GM12801 (cell line): ENCODE results near the gene PKNOX2.

Source experiments
- CTCF ChIP-seq: IDR thresholded peaks from one replicate; pipeline ENCODE4 v1.5.1; 2011; ENCODE audit warnings: control low read depth; ENCODE audit not compliant: insufficient read length; ENCODE audit errors: extremely low read depth

The PKNOX2 gene

GRCh38 chr11:125207866-125208425, 43.4 kb downstream of the PKNOX2 start:
- no peak for TF ChIP-seq CTCF

- no peak for TF ChIP-seq CTCF
Observed at GRCh38 chr11:125210066-125210465, 45.5 kb downstream of the PKNOX2 start.

DNA sequence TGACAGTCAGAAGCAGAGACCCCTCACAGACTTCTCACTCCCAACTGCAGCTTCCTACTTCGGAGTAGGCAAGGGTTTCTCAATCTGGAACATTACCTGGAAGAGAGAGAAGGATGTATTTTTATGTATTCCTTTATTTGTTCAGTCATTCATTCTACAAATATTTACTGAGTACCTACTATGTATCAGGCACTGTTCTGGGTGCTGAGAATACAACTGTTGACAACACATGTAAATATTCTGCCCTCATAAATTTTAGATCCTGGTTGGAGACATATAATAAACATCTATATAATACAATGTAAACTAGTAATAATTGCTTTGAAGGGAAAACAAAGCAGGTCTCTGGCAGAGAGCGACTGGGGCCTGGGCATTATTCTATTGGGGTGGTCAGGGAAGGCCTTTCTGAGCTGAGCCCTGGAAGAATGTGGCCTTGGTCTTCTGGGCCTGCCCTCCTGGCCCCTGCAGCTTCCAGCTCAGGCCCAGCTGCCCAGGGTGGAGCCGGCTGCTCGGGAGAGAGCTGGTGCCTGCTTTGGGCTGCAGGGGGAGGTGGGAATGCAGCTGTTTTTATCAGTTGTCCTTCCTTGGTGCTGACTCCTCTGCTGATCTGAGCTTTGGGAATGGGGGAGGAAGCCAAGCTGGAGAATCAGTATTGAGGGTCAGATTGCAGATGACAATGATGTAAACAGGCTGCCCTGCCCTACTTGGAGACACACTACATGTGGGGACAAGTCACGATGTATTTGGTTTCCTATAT, 46.8 kb downstream of the PKNOX2 start:
- no peak for TF ChIP-seq CTCF

DNA sequence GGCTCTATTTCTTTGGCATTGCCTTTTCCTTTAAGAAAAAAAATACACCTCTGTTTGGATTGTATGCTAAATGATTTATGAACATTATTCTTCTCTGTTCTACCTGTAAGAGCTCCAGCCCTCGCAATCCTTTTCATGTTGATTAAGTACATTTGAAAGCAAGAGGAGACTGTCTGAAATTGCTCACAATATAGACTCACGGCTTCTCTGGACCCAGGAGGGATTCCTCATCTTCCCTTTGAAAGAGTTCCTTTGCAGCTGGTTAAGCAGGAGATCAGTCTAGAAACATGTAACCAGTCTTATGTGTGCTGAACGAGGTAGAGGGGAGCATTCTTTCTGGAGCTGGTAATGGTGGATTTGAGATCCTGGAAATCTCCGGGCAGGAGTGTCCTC, 47.4 kb downstream of the PKNOX2 start:
- no peak for TF ChIP-seq CTCF

- no peak for TF ChIP-seq CTCF
Observed at GRCh38 chr11:125214601-125215565, 50.3 kb downstream of the PKNOX2 start.

DNA sequence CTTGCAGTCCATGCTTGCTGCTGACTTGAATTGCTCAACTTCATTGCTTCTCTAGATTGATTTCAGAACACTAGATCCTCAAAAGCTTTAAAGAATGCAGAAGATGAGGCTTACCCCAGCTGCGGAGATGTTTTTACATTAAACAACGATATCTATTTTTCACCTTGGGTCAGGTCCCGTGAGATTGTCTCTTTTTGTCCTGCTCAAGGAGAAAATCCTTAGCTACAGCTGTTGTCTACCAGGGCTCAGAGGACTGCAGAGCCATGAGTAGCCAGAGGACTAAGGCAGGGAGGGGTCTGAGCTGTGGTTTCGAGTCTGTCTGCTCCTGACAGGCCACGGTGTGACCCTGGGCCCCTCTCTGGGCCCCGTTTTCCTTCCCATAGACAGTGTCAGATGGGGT, 51.4 kb downstream of the PKNOX2 start:
- no peak for TF ChIP-seq CTCF

- no peak for TF ChIP-seq CTCF
Observed at GRCh38 chr11:125218336-125218735, 53.8 kb downstream of the PKNOX2 start.
